Fibroblast of lung (primary cell): ENCODE data around the gene IL20. TPM values are rescaled to one million over a fixed set of nuclear protein-coding genes. Genes with fewer than 3 reads are reported as not detected.
A peak's percentile ranks its signal among the peaks of the same experiment; 100 is the strongest.

ENCODE experiments used
- DNase-seq, 2 donors: peaks; one replicate each; pipeline versions ENCODE4 v3.0.0 to v3.0.0-alpha.2; 2010; ENCODE audit warnings: low read depth in 2 of 2
- H2AFZ ChIP-seq: 2 replicates; pipeline ENCODE4 v1.5.1; 2012; ENCODE audit warnings: low read length, control low read depth, inconsistent platforms
- H3K27ac ChIP-seq: 2 replicates; pipeline ENCODE4 v1.5.1; 2011; ENCODE audit warnings: low read length, control low read depth; ENCODE audit not compliant: insufficient read depth
- H3K27me3 ChIP-seq: 2 replicates; pipeline ENCODE4 v1.5.1; 2011; ENCODE audit warnings: mild to moderate bottlenecking, low read length; ENCODE audit not compliant: control insufficient read depth, insufficient read depth
- H3K36me3 ChIP-seq: 2 replicates; pipeline ENCODE4 v1.5.1; 2011; ENCODE audit warnings: low read length; ENCODE audit not compliant: control insufficient read depth, insufficient read depth
- H3K4me1 ChIP-seq: 2 replicates; pipeline ENCODE4 v1.5.1; 2011; ENCODE audit warnings: low read length; ENCODE audit not compliant: control insufficient read depth, insufficient read depth; ENCODE audit errors: extremely low read depth
- H3K4me2 ChIP-seq: 2 replicates; pipeline ENCODE4 v1.5.1; 2011; ENCODE audit warnings: low read length, control low read depth; ENCODE audit not compliant: insufficient read depth; ENCODE audit errors: extremely low read depth
- H3K4me3 ChIP-seq, 4 experiments: fragments of 200-600 bp in 1 of 4; sonication (generic) in 1 of 4; replicated peaks in 1 of 4; 2 replicates each; pipeline ENCODE4 v1.5.1; 2011 to 2016; ENCODE audit warnings: low read length in 4 of 4, low read depth in 3 of 4, mild to moderate bottlenecking in 3 of 4, control low read depth in 2 of 4, inconsistent platforms in 1 of 4, mixed read lengths in 1 of 4; ENCODE audit not compliant: insufficient read depth in 1 of 4; ENCODE audit errors: control extremely low read depth in 1 of 4
- H3K79me2 ChIP-seq: 2 replicates; pipeline ENCODE4 v1.5.1; 2012; ENCODE audit warnings: mild to moderate bottlenecking, low read length, inconsistent platforms; ENCODE audit not compliant: control insufficient read depth, insufficient read depth
- H3K9ac ChIP-seq: 2 replicates; pipeline ENCODE4 v1.5.1; 2011; ENCODE audit warnings: mild to moderate bottlenecking, low read length, control low read depth; ENCODE audit not compliant: insufficient read depth
- H3K9me3 ChIP-seq: 2 replicates; pipeline ENCODE4 v1.5.1; 2012; ENCODE audit warnings: low read depth, low read length; ENCODE audit not compliant: control insufficient read depth, insufficient read depth
- H4K20me1 ChIP-seq: 2 replicates; pipeline ENCODE4 v1.5.1; 2011; ENCODE audit warnings: low read length; ENCODE audit not compliant: control insufficient read depth, insufficient read depth; ENCODE audit errors: extremely low read depth
- EZH2 ChIP-seq: IDR thresholded peaks from 2 replicates; pipeline ENCODE4 v1.5.1; 2012; ENCODE audit warnings: low read length, control low read depth, mild to moderate bottlenecking; ENCODE audit errors: missing control alignments
- polyA plus RNA-seq, 2 donors: library from polyadenylated mRNA; depleted of rRNA in 1 of 2; stranded (reverse) in 1 of 2; unstranded in 1 of 2; fragments of >200 nt; gene quantifications; 2 replicates each; pipeline ENCODE4 v1.2.1, GENCODE V29; 2011 to 2012; ENCODE audit warnings: missing spikeins in 1 of 2
- total RNA-seq: library from RNA; depleted of rRNA; stranded (reverse); fragments of >200 nt; gene quantifications from 2 replicates; pipeline ENCODE4 v1.2.1, GENCODE V29; 2014
- TF ChIP-seq, protein P1 (sequence below), 2 donors: IDR thresholded peaks in 1 of 2; conservative IDR thresholded peaks in 1 of 2; 1 replicate in 1 of 2; 2 replicates in 1 of 2; pipeline ENCODE4 v1.5.1; 2011 to 2012; ENCODE audit warnings: low read length in 2 of 2, control low read depth in 1 of 2, inconsistent platforms in 1 of 2, low read depth in 1 of 2, mild to moderate bottlenecking in 1 of 2

The IL20 gene
- total and polyA plus RNA-seq, 2 donors (not counting 1 experiment from before 2014, with no cell fraction given): not detected

DNA sequence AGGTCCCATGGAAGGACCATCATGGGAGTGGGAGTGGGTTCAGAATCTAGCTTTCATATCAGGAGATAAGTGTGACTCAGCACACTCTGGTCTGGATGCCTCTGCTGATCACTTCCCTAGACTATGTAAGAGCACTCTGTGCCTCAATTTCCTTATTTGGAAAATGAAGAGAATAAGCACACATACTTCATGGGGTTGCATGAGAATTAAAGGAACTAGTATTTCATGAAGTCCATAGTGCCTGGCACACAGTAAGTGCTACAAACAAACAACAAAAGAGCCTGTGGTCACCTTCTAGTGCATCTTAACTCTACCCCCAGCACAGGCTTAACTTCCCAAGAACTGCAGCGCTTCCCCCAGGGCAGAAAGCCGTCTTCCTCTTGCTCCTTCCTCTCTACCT is 9.6 kb upstream of the IL20 start:
- no peak overlapping the region for H3K9ac ChIP-seq
- H2AFZ ChIP-seq: no peak overlapping the region
- H3K27ac ChIP-seq: no peak overlapping the region
- H3K9me3 ChIP-seq: no peaks in the 10 kb centered on the region
- TF ChIP-seq, protein P1, sequence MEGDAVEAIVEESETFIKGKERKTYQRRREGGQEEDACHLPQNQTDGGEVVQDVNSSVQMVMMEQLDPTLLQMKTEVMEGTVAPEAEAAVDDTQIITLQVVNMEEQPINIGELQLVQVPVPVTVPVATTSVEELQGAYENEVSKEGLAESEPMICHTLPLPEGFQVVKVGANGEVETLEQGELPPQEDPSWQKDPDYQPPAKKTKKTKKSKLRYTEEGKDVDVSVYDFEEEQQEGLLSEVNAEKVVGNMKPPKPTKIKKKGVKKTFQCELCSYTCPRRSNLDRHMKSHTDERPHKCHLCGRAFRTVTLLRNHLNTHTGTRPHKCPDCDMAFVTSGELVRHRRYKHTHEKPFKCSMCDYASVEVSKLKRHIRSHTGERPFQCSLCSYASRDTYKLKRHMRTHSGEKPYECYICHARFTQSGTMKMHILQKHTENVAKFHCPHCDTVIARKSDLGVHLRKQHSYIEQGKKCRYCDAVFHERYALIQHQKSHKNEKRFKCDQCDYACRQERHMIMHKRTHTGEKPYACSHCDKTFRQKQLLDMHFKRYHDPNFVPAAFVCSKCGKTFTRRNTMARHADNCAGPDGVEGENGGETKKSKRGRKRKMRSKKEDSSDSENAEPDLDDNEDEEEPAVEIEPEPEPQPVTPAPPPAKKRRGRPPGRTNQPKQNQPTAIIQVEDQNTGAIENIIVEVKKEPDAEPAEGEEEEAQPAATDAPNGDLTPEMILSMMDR (conservative IDR thresholded peaks at IDR 0.05 in 1 of 2, IDR thresholded peaks at IDR 0.05 in 1 of 2; ENCODE audit: low read depth in 1 of 2, low read length in 2 of 2): no peak
- TF ChIP-seq EZH2: no peak
- no peak overlapping the region for H3K4me2 ChIP-seq
- H3K79me2 ChIP-seq: no peaks in the 10 kb centered on the region
- H3K4me3 ChIP-seq: no peak overlapping the region
- DNase-seq: no peak
- no peaks in the 10 kb centered on the region for H3K36me3 ChIP-seq
- no peaks in the 10 kb centered on the region for H4K20me1 ChIP-seq
- H3K4me1 ChIP-seq: no peaks in the 10 kb centered on the region
- peaks cover 2% of the 10 kb centered on the region for H3K27me3 ChIP-seq

DNA sequence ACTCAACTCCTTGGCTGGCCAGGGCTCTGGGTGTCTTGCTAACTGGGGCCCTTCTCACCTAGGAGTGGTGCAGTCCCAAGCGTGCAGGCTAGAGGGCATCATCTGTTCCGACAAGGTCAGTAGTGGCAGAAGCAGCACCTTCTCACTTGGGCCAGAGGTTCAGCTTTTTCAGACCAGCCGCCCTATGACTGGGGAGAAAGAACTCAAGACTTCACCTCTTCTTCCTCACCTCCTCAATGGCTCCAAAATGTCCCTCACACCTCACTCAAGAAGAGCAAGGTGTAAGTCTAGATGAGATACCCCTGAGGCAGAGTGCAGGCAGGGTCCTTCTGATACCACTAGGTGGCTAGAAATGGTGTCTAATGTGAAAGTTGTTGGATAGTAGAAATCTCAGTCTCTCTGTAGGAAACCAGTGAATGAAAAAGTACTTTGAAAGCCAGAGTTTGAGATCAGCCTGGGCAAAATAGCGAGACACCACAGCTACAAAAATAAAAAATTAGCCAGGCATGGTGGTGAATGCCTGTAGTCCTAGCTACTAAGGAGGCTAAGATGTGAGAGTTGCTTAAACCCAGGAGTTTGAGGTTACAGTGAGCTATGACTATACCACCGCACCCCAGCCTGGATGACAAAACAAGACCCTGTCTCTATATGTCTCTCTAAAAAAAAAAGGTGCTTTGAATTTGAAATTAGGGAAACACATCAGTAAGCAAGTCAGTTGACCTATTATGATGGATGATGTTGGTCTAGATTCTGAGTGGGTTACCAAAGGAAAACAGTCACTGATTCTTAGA is 8.6 kb upstream of the IL20 start:
- H3K4me1 ChIP-seq: no peaks in the 10 kb centered on the region
- no peak overlapping the region for H3K4me2 ChIP-seq
- DNase-seq: no peak
- no peaks in the 10 kb centered on the region for H3K9me3 ChIP-seq
- H3K4me3 ChIP-seq: no peak overlapping the region
- peaks cover 2% of the 10 kb centered on the region for H3K27me3 ChIP-seq
- H2AFZ ChIP-seq: no peak overlapping the region
- no peaks in the 10 kb centered on the region for H4K20me1 ChIP-seq
- no peaks in the 10 kb centered on the region for H3K36me3 ChIP-seq
- H3K79me2 ChIP-seq: no peaks in the 10 kb centered on the region
- no peak for TF ChIP-seq EZH2
- TF ChIP-seq, protein P1 (conservative IDR thresholded peaks at IDR 0.05 in 1 of 2, IDR thresholded peaks at IDR 0.05 in 1 of 2; ENCODE audit: low read depth in 1 of 2, low read length in 2 of 2): peak; percentile 19 to 20
- H3K9ac ChIP-seq: no peak overlapping the region
- no peak overlapping the region for H3K27ac ChIP-seq

DNA sequence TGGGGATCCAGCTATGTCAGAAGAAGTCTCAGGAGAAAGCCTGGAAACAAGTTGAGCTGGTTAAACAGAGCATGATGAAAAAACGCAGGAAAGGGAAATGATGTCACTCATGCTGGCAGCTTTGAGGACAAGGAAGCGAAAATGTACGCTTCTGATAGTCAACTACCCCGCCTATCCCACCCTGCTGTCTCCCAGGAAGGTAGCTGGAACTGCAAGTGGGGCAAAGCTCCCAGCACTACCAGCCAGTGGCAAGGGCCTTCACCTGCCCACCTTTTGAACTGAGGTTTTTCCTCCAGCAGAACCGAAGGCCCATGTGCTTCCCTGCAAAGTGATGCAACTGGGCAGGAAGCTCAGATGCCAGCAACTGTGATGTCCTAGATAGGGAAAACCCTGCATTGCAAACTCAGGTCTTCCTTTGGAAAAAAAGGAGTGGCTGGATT is 6.3 kb upstream of the IL20 start:
- TF ChIP-seq EZH2: no peak
- TF ChIP-seq, protein P1 (conservative IDR thresholded peaks at IDR 0.05 in 1 of 2, IDR thresholded peaks at IDR 0.05 in 1 of 2; ENCODE audit: low read depth in 1 of 2, low read length in 2 of 2): no peak
- H3K9me3 ChIP-seq: no peaks in the 10 kb centered on the region
- no peaks in the 10 kb centered on the region for H3K36me3 ChIP-seq
- DNase-seq: no peak
- H3K4me2 ChIP-seq: no peak overlapping the region
- H3K4me1 ChIP-seq: no peaks in the 10 kb centered on the region
- no peak overlapping the region for H3K27ac ChIP-seq
- H4K20me1 ChIP-seq: no peaks in the 10 kb centered on the region
- no peak overlapping the region for H3K9ac ChIP-seq
- H3K79me2 ChIP-seq: no peaks in the 10 kb centered on the region
- H3K27me3 ChIP-seq: peaks cover 2% of the 10 kb centered on the region
- no peak overlapping the region for H3K4me3 ChIP-seq
- H2AFZ ChIP-seq: no peak overlapping the region
